GM10847 (cell line): ENCODE results near the gene PPIL6.

Source experiments
- POLR2A ChIP-seq: IDR thresholded peaks from 2 replicates; pipeline ENCODE4 v1.6.1; 2011; ENCODE audit not compliant: insufficient read length; ENCODE audit errors: extremely low read depth

The PPIL6 gene

GRCh38 chr6:109456111-109456583 lies 15.7 kb upstream of the PPIL6 start:
- TF ChIP-seq POLR2A = no peak

- TF ChIP-seq POLR2A = peak; percentile 34
Observed at GRCh38 chr6:109455437-109456110, 15.1 kb upstream of the PPIL6 start, which contains the start of gene MICAL1. TSS of gene MICAL1 (minus strand) at chr6:109455772. CDS start at chr6:109454196, 1,576 bp downstream.

GRCh38 chr6:109454496-109455436 lies 14.3 kb upstream of the PPIL6 start:
- no peak for TF ChIP-seq POLR2A

GRCh38 chr6:109453594-109454495 lies 13.4 kb upstream of the PPIL6 start:
- no peak for TF ChIP-seq POLR2A

GRCh38 chr6:109453156-109453555 lies 12.7 kb upstream of the PPIL6 start:
- TF ChIP-seq POLR2A = no peak

GRCh38 chr6:109452181-109452580 lies 11.8 kb upstream of the PPIL6 start:
- TF ChIP-seq POLR2A = no peak

GRCh38 chr6:109451376-109451775 lies 10.9 kb upstream of the PPIL6 start:
- no peak for TF ChIP-seq POLR2A

GRCh38 chr6:109450801-109451200 lies 10.4 kb upstream of the PPIL6 start:
- TF ChIP-seq POLR2A = no peak

GRCh38 chr6:109449795-109450673 lies 9.6 kb upstream of the PPIL6 start:
- no peak for TF ChIP-seq POLR2A

- TF ChIP-seq POLR2A = no peak
Observed at GRCh38 chr6:109449064-109449794, 8.8 kb upstream of the PPIL6 start.

GRCh38 chr6:109448615-109449014 lies 8.2 kb upstream of the PPIL6 start:
- TF ChIP-seq POLR2A = no peak

- TF ChIP-seq POLR2A = no peak
Observed at GRCh38 chr6:109447878-109448555, 7.6 kb upstream of the PPIL6 start.

GRCh38 chr6:109447087-109447486 lies 6.7 kb upstream of the PPIL6 start:
- TF ChIP-seq POLR2A = no peak
